ENCODE data around the gene UVSSA.

Gene UVSSA

DNA sequence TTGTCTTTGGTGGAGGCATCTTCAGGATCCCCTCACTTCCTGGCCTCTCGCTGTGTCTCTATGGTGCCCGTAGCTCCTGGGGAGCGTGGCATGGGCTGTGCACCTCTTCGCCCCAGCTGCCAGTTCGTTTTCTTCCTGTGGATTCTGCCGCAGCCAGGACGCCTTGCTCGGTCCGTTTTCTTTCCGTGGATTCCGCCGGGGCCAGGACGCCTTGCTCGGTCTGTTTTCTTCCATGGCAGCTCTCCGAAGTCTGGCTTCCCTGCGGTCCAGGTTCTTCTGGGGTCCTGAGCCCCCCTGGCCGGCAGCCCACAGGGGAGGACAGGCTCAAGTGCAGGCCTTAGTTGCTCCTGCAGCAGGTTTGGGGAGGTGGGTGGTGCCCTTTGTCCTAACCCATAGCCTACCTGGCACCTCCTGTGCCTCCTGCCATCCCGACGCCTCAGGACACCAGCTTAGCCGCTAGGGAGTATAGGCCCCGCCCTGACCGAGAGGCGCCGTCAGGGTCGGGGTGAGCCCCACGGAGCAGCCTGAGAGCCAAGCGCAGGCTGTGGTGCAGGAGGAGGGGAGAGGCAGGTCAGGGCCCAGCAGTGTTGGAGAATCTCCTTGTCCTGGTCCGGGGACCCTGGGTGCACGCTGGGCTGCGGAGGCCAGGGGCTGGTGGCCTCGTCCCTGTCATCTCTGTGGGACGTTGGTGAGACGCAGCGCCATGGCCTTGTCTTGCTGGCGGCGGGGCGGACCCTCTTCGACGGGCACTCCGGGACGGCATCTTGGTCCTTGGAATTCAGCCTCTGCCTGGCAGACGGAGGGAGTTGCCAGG, 27.1 kb downstream of the UVSSA start:
- no peak overlapping the region for H3K27ac Mint-ChIP-seq
- intact Hi-C loops (cut with micrococcal nuclease), result no loop called here
- peaks cover 93% of the 10 kb centered on the region for H3K36me3 Mint-ChIP-seq (ENCODE audit: low read depth)

GRCh38 chr4:1374706-1375045, 27.7 kb downstream of the UVSSA start:
- Mint-ChIP-seq H3K4me1 (ENCODE audit: low read depth) (no peaks in the 10 kb centered on the region), H3K9me3 (peaks cover 23% of the 10 kb centered on the region), H3K27me3 (no peaks in the 10 kb centered on the region), H3K27ac (no peak overlapping the region), H3K4me3 (no peak overlapping the region), H3K36me3 (ENCODE audit: low read depth) (peaks cover 93% of the 10 kb centered on the region)
- intact Hi-C loops (cut with micrococcal nuclease), result no loop called here

More for the DNA sequence above, 27.1 kb downstream of the UVSSA start:
- H3K4me1 Mint-ChIP-seq (ENCODE audit: low read depth), result no peaks in the 10 kb centered on the region
- H3K9me3 Mint-ChIP-seq, result peaks cover 23% of the 10 kb centered on the region
- H3K4me3 Mint-ChIP-seq, result no peak overlapping the region
- no peaks in the 10 kb centered on the region for H3K27me3 Mint-ChIP-seq

- Mint-ChIP-seq H3K4me3 (no peak overlapping the region), H3K27ac (no peak overlapping the region), H3K4me1 (ENCODE audit: low read depth) (no peaks in the 10 kb centered on the region), H3K36me3 (ENCODE audit: low read depth) (peaks cover 93% of the 10 kb centered on the region), H3K27me3 (no peaks in the 10 kb centered on the region), H3K9me3 (peaks cover 23% of the 10 kb centered on the region)
- intact Hi-C loops (cut with micrococcal nuclease), result no loop called here
Observed at GRCh38 chr4:1375051-1375721, 28.2 kb downstream of the UVSSA start.

- Mint-ChIP-seq H3K9me3 (peaks cover 21% of the 10 kb centered on the region), H3K4me1 (ENCODE audit: low read depth) (no peaks in the 10 kb centered on the region), H3K27me3 (no peaks in the 10 kb centered on the region), H3K4me3 (no peak overlapping the region), H3K36me3 (ENCODE audit: low read depth) (peaks cover 93% of the 10 kb centered on the region), H3K27ac (no peak overlapping the region)
- intact Hi-C loops (cut with micrococcal nuclease), result no loop called here
Observed at GRCh38 chr4:1375761-1376322, 28.8 kb downstream of the UVSSA start.

DNA sequence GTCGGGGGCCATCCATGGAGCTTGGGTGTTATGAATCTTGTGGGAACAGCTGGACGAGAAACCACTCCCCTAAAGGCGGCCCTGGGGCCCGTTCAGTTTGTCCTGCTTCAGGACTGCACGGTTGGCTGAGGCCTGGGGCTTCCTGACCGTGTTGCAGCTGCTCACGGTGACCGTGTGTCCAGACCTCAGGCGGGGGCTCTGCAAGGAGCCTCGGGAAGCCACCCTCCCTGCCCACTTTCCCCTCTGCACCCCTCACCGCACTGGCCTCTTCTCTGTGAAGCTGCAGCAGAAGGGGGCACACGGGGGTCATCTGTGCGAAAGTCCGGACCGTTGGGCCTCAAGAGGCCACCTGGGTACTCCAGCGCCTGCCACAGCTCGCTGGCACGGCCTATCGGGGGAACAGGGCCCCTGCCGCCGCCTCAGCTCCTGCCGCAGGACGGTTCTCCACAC, 29.4 kb downstream of the UVSSA start:
- H3K27me3 Mint-ChIP-seq, result no peaks in the 10 kb centered on the region
- no peak overlapping the region for H3K27ac Mint-ChIP-seq
- no peaks in the 10 kb centered on the region for H3K4me1 Mint-ChIP-seq (ENCODE audit: low read depth)
- peaks cover 16% of the 10 kb centered on the region for H3K9me3 Mint-ChIP-seq
- peaks cover 93% of the 10 kb centered on the region for H3K36me3 Mint-ChIP-seq (ENCODE audit: low read depth)
- H3K4me3 Mint-ChIP-seq, result no peak overlapping the region
- intact Hi-C loops (cut with micrococcal nuclease), result no loop called here

DNA sequence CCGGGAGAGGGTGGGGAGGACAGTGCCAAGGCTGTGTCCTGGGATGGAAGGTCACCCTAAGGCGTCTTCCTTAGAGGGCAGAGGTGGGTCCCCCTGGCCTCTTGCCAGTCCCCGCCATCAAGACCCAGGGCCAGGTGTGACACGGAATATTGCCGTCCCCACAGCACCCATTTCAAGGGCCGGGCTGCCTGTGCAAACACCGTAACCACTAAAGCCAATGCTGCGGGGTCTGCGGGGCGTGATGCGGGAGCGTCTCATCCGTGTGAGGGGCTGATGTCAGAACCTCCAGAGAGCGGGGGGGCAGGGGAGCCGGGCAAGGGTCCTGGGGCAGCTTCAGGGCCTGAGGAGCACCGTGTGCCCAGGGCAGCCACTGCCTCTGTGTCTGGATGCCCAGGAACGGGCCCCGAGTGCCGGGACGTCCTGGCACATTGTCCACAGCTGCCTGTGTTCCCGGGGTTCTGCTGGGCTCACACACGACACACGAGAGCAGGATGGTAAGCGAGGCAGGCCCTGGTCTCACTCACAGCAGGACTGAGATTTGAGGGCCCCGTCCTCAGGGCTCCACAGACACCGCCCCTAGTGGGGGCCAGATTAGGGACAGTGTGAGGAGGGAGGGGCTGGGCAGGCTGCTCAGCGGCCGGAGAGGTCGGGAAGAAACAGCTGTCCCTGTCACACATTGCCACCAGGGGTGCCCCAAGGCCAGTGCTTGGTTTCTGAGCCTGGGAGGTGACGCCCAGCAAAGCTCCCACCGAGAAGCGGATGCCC, 30.0 kb downstream of the UVSSA start:
- no peaks in the 10 kb centered on the region for H3K4me1 Mint-ChIP-seq (ENCODE audit: low read depth)
- no peaks in the 10 kb centered on the region for H3K27me3 Mint-ChIP-seq
- no peak overlapping the region for H3K27ac Mint-ChIP-seq
- peaks cover 93% of the 10 kb centered on the region for H3K36me3 Mint-ChIP-seq (ENCODE audit: low read depth)
- intact Hi-C loops (cut with micrococcal nuclease), result no loop called here
- H3K4me3 Mint-ChIP-seq, result no peak overlapping the region
- H3K9me3 Mint-ChIP-seq, result peaks cover 10% of the 10 kb centered on the region

DNA sequence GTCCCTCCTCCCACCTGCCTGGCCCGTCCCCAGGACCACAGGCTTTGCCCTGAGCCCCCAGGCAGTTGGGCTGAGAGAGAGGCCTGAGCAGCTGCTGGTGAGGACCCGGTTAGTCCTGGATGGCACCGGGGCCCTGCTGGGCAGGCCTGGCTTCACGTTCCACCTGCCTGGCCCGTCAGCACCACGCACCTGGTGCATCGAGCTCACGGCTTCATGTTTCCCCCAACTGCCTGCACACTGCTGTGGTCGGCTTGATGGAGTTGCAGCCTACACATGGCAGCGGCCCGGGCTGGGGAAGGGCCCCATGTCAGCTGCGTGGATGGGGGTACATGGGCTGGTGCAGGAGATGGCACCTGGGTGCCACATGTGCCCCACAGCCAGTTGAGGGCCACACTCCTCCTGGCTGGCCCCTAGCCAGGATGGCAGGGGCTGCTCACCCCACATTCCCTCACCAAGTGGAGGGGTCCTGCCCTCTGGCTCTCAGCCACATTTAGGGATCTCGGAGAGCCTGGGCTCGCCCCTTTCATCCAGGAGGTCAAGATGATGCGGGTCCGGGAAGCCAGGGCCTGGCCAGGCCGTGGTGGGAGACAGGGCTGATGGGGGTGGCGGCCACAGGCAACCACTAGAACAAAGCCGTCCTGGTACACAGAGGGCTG, 30.7 kb downstream of the UVSSA start:
- H3K4me3 Mint-ChIP-seq, result no peak overlapping the region
- intact Hi-C loops (cut with micrococcal nuclease), result no loop called here

DNA sequence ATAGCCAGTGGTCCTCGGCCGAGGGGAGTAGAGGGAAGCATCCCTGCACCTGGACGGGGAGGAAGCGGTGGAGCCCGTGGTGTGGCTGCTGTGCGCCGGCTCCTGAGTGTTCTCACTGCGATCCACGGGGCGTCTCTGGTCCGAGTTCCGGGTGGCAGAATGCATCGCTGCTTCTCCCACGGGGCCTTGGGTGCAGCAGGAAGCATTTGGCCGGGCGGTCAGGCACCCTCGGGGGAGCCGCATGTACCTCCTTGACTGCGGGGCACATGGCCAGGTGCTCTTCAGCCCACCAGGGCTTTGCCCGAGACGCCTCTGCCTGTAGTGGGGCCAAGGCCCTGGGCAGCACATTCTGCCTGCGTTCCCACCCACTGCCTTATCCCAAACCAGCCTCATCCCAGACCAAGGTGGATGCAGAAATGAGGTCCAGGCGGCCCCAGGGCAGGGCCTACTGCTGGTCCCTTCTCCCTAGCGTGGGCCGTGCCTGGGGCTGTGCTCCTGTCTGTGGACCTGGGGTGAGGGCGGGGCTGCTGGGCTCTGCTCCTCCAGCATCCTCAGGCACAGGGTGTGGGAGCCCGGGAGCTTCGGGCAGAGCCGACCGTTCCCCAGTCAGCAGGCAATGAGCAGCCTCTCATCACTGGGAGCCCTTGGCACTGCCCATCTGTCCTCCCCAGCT, 31.7 kb downstream of the UVSSA start:
- Mint-ChIP-seq H3K36me3 (ENCODE audit: low read depth) (peaks cover 93% of the 10 kb centered on the region), H3K27ac (no peak overlapping the region), H3K9me3 (no peaks in the 10 kb centered on the region), H3K27me3 (no peaks in the 10 kb centered on the region), H3K4me1 (ENCODE audit: low read depth) (no peaks in the 10 kb centered on the region), H3K4me3 (no peak overlapping the region)
- intact Hi-C loops (cut with micrococcal nuclease), result no loop called here

More for the DNA sequence above, 30.7 kb downstream of the UVSSA start:
- H3K36me3 Mint-ChIP-seq (ENCODE audit: low read depth), result peaks cover 93% of the 10 kb centered on the region
- H3K9me3 Mint-ChIP-seq, result peaks cover 3% of the 10 kb centered on the region
- no peaks in the 10 kb centered on the region for H3K4me1 Mint-ChIP-seq (ENCODE audit: low read depth)
- no peak overlapping the region for H3K27ac Mint-ChIP-seq
- H3K27me3 Mint-ChIP-seq, result no peaks in the 10 kb centered on the region

- H3K36me3 Mint-ChIP-seq (ENCODE audit: low read depth), result peaks cover 93% of the 10 kb centered on the region
- intact Hi-C loops (cut with micrococcal nuclease), result no loop called here
- H3K27me3 Mint-ChIP-seq, result no peaks in the 10 kb centered on the region
- no peak overlapping the region for H3K27ac Mint-ChIP-seq
- no peak overlapping the region for H3K4me3 Mint-ChIP-seq
- no peaks in the 10 kb centered on the region for H3K9me3 Mint-ChIP-seq
- no peaks in the 10 kb centered on the region for H3K4me1 Mint-ChIP-seq (ENCODE audit: low read depth)
Observed at GRCh38 chr4:1379351-1379781, 32.4 kb downstream of the UVSSA start.

GRCh38 chr4:1379801-1380331, 32.9 kb downstream of the UVSSA start:
- no peak overlapping the region for H3K4me3 Mint-ChIP-seq
- no peaks in the 10 kb centered on the region for H3K4me1 Mint-ChIP-seq (ENCODE audit: low read depth)
- peaks cover 93% of the 10 kb centered on the region for H3K36me3 Mint-ChIP-seq (ENCODE audit: low read depth)
- H3K27me3 Mint-ChIP-seq, result no peaks in the 10 kb centered on the region
- intact Hi-C loops (cut with micrococcal nuclease), result no loop called here
- H3K9me3 Mint-ChIP-seq, result no peaks in the 10 kb centered on the region
- H3K27ac Mint-ChIP-seq, result no peak overlapping the region

DNA sequence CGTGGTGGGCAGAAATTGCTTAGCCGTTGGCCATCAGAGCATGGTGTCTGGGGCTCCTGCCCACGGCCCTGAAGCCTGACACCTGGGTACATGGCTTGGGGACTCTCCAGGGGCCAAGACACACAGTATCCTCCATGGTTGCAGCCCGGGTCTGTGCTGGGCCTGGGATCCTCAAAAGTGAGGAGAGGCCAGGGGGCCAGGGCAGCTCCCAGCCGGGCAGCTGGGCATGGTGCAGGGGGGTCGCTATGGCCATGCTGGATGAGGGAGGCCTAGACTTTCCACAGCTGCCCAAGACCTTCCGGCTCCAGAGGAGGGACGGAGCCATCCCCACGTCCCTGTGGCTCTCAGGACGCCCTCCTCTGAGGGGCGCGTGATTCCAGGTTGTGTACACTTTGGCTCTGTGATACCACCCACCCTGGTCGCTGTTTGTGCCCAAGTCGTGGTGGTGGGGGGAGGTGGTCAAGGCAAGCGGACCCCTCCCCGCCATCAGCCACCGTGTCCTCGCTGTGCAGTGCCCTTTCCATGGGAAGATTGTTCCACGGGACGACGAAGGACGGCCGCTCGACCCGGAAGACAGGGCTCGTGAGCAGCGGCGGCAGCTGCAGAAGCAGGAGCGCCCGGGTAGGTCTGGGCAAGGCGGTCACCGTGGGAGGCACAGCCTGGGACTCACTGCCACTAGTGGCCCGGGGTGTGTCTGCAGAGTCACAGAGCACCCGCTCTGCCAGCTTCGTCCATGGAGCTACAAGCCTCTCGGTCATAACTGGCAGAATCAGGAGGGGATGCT, 33.6 kb downstream of the UVSSA start:
- Mint-ChIP-seq H3K9me3 (no peaks in the 10 kb centered on the region), H3K4me1 (ENCODE audit: low read depth) (no peaks in the 10 kb centered on the region)

GRCh38 chr4:1381181-1381621, 34.2 kb downstream of the UVSSA start:
- no peak overlapping the region for H3K27ac Mint-ChIP-seq
- H3K36me3 Mint-ChIP-seq (ENCODE audit: low read depth), result peaks cover 93% of the 10 kb centered on the region
- no peak overlapping the region for H3K4me3 Mint-ChIP-seq
- H3K4me1 Mint-ChIP-seq (ENCODE audit: low read depth), result no peaks in the 10 kb centered on the region
- intact Hi-C loops (cut with micrococcal nuclease), result no loop called here
- no peaks in the 10 kb centered on the region for H3K9me3 Mint-ChIP-seq
- no peaks in the 10 kb centered on the region for H3K27me3 Mint-ChIP-seq

More for the DNA sequence above, 33.6 kb downstream of the UVSSA start:
- intact Hi-C loops (cut with micrococcal nuclease), result no loop called here
- no peak overlapping the region for H3K4me3 Mint-ChIP-seq
- H3K27ac Mint-ChIP-seq, result no peak overlapping the region
- no peaks in the 10 kb centered on the region for H3K27me3 Mint-ChIP-seq
- H3K36me3 Mint-ChIP-seq (ENCODE audit: low read depth), result peaks cover 93% of the 10 kb centered on the region

Data from dendritic cell treated with granulocyte-macrophage colony-stimulating factor and Interleukin-4, amounts not matched to agents 40 ng/mL and 50 ng/mL, for 4 days (primary cell).